Upper lobe of left lung (tissue), 6 donors: ENCODE measurements around the gene VANGL2. TPM values are rescaled to one million over a fixed set of nuclear protein-coding genes. Genes with fewer than 3 reads are reported as not detected.
A peak's percentile ranks its signal among the peaks of the same experiment; 100 is the strongest.

Experiments
- ATAC-seq, 2 donors: fragments of 200-7000 bp; cut with Tn5 transposase; one replicate each; pipeline ENCODE4 v1.9.1; 2022; ENCODE audit warnings: mild to moderate bottlenecking in 2 of 2, moderate library complexity in 2 of 2; ENCODE audit not compliant: low FRiP score in 2 of 2
- DNase-seq, 2 donors: peaks; one replicate each; pipeline ENCODE4 v3.0.0-alpha.2; 2019 to 2020
- H3K27ac ChIP-seq, 4 donors: fragments of 200-600 bp; sonication (generic); one replicate each; pipeline ENCODE4 v1.5.1; 2016 to 2019
- H3K27me3 ChIP-seq, 4 donors: fragments of 200-600 bp; sonication (generic); one replicate each; pipeline ENCODE4 v1.5.1; 2017 to 2019
- H3K36me3 ChIP-seq, 4 donors: fragments of 200-600 bp; sonication (generic); one replicate each; pipeline ENCODE4 v1.5.1; 2016 to 2019
- H3K4me1 ChIP-seq, 4 donors: fragments of 200-600 bp; sonication (generic); one replicate each; pipeline ENCODE4 v1.5.1; 2018 to 2019
- H3K4me3 ChIP-seq, 4 donors: fragments of 200-600 bp; sonication (generic); one replicate each; pipeline ENCODE4 v1.5.1; 2017 to 2019; ENCODE audit warnings: mild to moderate bottlenecking in 2 of 4, moderate library complexity in 1 of 4
- H3K9me3 ChIP-seq, 4 donors: fragments of 200-600 bp; sonication (generic); one replicate each; pipeline ENCODE4 v1.5.1; 2018 to 2019
- CTCF ChIP-seq, 6 experiments: fragments of 450-650 bp in 4 of 6; fragments of 200-600 bp in 2 of 6; sonication (generic) in 2 of 6; IDR thresholded peaks; one replicate each; pipeline ENCODE4 v1.5.1; 2016 to 2019; ENCODE audit warnings: antibody characterized with exemption in 6 of 6
- EP300 ChIP-seq, 4 donors: sonication (generic); formaldehyde crosslinking; IDR thresholded peaks; one replicate each; pipeline ENCODE4 v1.5.1; 2017; ENCODE audit warnings: antibody characterized with exemption in 4 of 4, control low read depth in 2 of 4
- POLR2A ChIP-seq, 4 donors: fragments of 450-650 bp; IDR thresholded peaks; one replicate each; pipeline ENCODE4 v1.5.1; 2016 to 2017; ENCODE audit warnings: antibody characterized with exemption in 4 of 4, mild to moderate bottlenecking in 2 of 4
- POLR2AphosphoS5 ChIP-seq, 2 donors: sonication (generic); formaldehyde crosslinking; IDR thresholded peaks; one replicate each; pipeline ENCODE4 v1.5.1; 2017; ENCODE audit warnings: antibody characterized with exemption in 2 of 2
- WGBS, 2 donors: methylation state at CpG; one replicate each; pipeline ENCODE4 v1.1.5; 2017 to 2018; 5-methylcytosine and 5-hydroxymethylcytosine counted together
- total RNA-seq, 6 donors: library from RNA; depleted of rRNA in 4 of 6; stranded (reverse); fragments of >200 nt in 4 of 6; gene quantifications; one replicate each; pipeline versions ENCODE4 v1.1.0 to v1.2.1, GENCODE V29; 2016 to 2021
- donor health status: DM: no; HTN: no; CAD: no; lungs with moderate emphysema.
- donor health status: DM: no; HTN: yes; CAD: no; lungs with severe emphysema.

The VANGL2 gene
- 1 to 10 TPM; 2.0 to 4.8 (median 2.7) TPM for total RNA-seq

- H3K4me1 ChIP-seq: peaks cover 15 to 41% (median 28%) of the 10 kb centered on the region in 4 donors
- H3K36me3 ChIP-seq: no peaks in the 10 kb centered on the region
- peak within 1 kb of the TSS; percentile 64 to 87 (median 72) for H3K27ac ChIP-seq
- peak; percentile 77 to 91 for ATAC-seq
- no peaks in the 10 kb centered on the region for H3K9me3 ChIP-seq
- H3K4me3 ChIP-seq: peak within 1 kb of the TSS; percentile 52 to 79 (median 70)
- WGBS, 2 donors: 0 to 1% methylated on average over 1 to 27 of the region's 34 CpGs
- TF ChIP-seq CTCF (IDR thresholded peaks at IDR 0.05) (peak in 1 of 6 experiments; percentile 12), POLR2A (IDR thresholded peaks at IDR 0.05) (no peak), POLR2AphosphoS5 (IDR thresholded peaks at IDR 0.05) (peak in 1 of 2 donors; percentile 34), EP300 (IDR thresholded peaks at IDR 0.05) (no peak)
- peak; percentile 55 to 95 for DNase-seq
- peaks cover 0 to 13% (median 6%) of the 10 kb centered on the region in 4 donors for H3K27me3 ChIP-seq
Observed at GRCh38 chr1:160400223-160400645, at the start of gene VANGL2. Gene VANGL2 (plus strand): TSS chr1:160400564. CDS start chr1:160415838, 15,274 bp downstream.

- Histone ChIP-seq H3K27me3 (no peaks in the 10 kb centered on the region), H3K4me3 (no peak overlapping the region), H3K4me1 (peaks cover 0 to 3% (median under 1%) of the 10 kb centered on the region in 4 donors), H3K27ac (no peak overlapping the region), H3K9me3 (no peaks in the 10 kb centered on the region), H3K36me3 (peaks cover 58 to 94% (median 82%) of the 10 kb centered on the region in 4 donors)
- TF ChIP-seq EP300 (IDR thresholded peaks at IDR 0.05) (no peak), POLR2A (IDR thresholded peaks at IDR 0.05) (no peak), CTCF (IDR thresholded peaks at IDR 0.05) (no peak), POLR2AphosphoS5 (IDR thresholded peaks at IDR 0.05) (no peak)
- DNase-seq: no peak
- ATAC-seq: no peak
- WGBS, 2 donors: 80 to 87% methylated on average over 4 of the region's 4 CpGs
Observed at GRCh38 chr1:160351629-160352028, 48.7 kb upstream of the VANGL2 start.

- DNase-seq (no peak), ATAC-seq (no peak)
- H3K27me3 ChIP-seq: no peaks in the 10 kb centered on the region
- H3K9me3 ChIP-seq: no peaks in the 10 kb centered on the region
- 94 to 95% methylated on average over 8 of the region's 8 CpGs for WGBS, 2 donors
- H3K4me3 ChIP-seq: no peak overlapping the region
- TF ChIP-seq CTCF (IDR thresholded peaks at IDR 0.05) (no peak), EP300 (IDR thresholded peaks at IDR 0.05) (no peak), POLR2AphosphoS5 (IDR thresholded peaks at IDR 0.05) (no peak), POLR2A (IDR thresholded peaks at IDR 0.05) (no peak)
- H3K36me3 ChIP-seq: peaks cover 64 to 100% (median 90%) of the 10 kb centered on the region in 4 donors
- no peaks in the 10 kb centered on the region for H3K4me1 ChIP-seq
- H3K27ac ChIP-seq: no peak overlapping the region
Observed at GRCh38 chr1:160352555-160352954, 47.8 kb upstream of the VANGL2 start.

- H3K27me3 ChIP-seq: no peaks in the 10 kb centered on the region
- DNase-seq (no peak), ATAC-seq (no peak)
- peaks cover 69 to 100% (median 95%) of the 10 kb centered on the region in 4 donors for H3K36me3 ChIP-seq
- TF ChIP-seq POLR2AphosphoS5 (IDR thresholded peaks at IDR 0.05) (no peak), CTCF (IDR thresholded peaks at IDR 0.05) (no peak), POLR2A (IDR thresholded peaks at IDR 0.05) (no peak)
- no peak overlapping the region for H3K27ac ChIP-seq
- H3K4me3 ChIP-seq: no peak overlapping the region
- H3K4me1 ChIP-seq: no peaks in the 10 kb centered on the region
- WGBS, 2 donors: 98 to 100% methylated on average over 2 of the region's 2 CpGs
- H3K9me3 ChIP-seq: no peaks in the 10 kb centered on the region
Observed at GRCh38 chr1:160353223-160353622, 47.1 kb upstream of the VANGL2 start.

- no peaks in the 10 kb centered on the region for H3K4me1 ChIP-seq
- H3K27ac ChIP-seq: no peak overlapping the region
- TF ChIP-seq CTCF (IDR thresholded peaks at IDR 0.05) (peak in 1 of 6 experiments; percentile 25), EP300 (IDR thresholded peaks at IDR 0.05) (no peak), POLR2A (IDR thresholded peaks at IDR 0.05) (no peak), POLR2AphosphoS5 (IDR thresholded peaks at IDR 0.05) (no peak)
- no peaks in the 10 kb centered on the region for H3K9me3 ChIP-seq
- 91 to 92% methylated on average over 4 to 5 of the region's 5 CpGs for WGBS, 2 donors
- no peak overlapping the region for H3K4me3 ChIP-seq
- DNase-seq (no peak), ATAC-seq (no peak)
- no peaks in the 10 kb centered on the region for H3K27me3 ChIP-seq
- peaks cover 65 to 96% (median 94%) of the 10 kb centered on the region in 4 donors for H3K36me3 ChIP-seq
Observed at GRCh38 chr1:160354388-160354985, 45.9 kb upstream of the VANGL2 start.
